SH-SY5Y (cell line): ENCODE measurements around the gene PPHLN1.

Source experiments
- GATA2 ChIP-seq: IDR thresholded peaks from 2 replicates; pipeline ENCODE4 v1.6.1; 2011; ENCODE audit warnings: mild to moderate bottlenecking, low read depth, low read length
- GATA3 ChIP-seq: IDR thresholded peaks from 2 replicates; pipeline ENCODE4 v1.6.1; 2011; ENCODE audit warnings: low read depth, mild to moderate bottlenecking, low read length, moderate library complexity

DNA sequence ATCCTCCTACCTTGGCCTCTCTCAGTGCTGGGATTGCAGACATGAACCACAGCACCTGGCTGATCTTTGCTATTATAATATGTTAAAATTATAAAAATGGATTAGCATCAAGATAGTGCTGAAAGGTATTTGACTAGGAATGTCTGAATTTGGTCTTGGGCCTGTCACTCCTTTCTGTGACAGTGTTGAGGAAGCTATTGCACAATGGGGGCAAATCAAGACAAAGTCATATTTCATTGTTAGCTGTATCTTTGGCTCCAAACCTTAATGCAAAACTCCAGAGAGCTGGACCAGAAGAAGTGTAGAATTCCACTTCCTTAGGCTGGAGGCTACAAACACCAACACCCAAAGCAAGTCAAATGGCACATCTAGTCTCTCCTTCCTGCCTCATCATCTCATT is 42.2 kb upstream of the PPHLN1 start:
- TF ChIP-seq GATA2 (no peak), GATA3 (no peak)
